C4-2B (cell line): ENCODE results near the gene TNS1.

Source experiments
- H3K27ac ChIP-seq: fragments of 450-650 bp; 2 replicates; pipeline ENCODE4 v1.5.1; 2017
- ZFX ChIP-seq: fragments of 450-650 bp; IDR thresholded peaks from 2 replicates; pipeline ENCODE4 v1.6.1; 2017
- TF ChIP-seq, protein P1 (sequence below): fragments of 450-650 bp; conservative IDR thresholded peaks from 2 replicates; pipeline ENCODE4 v1.5.1; 2017; ENCODE audit warnings: mild to moderate bottlenecking

TNS1 gene

DNA sequence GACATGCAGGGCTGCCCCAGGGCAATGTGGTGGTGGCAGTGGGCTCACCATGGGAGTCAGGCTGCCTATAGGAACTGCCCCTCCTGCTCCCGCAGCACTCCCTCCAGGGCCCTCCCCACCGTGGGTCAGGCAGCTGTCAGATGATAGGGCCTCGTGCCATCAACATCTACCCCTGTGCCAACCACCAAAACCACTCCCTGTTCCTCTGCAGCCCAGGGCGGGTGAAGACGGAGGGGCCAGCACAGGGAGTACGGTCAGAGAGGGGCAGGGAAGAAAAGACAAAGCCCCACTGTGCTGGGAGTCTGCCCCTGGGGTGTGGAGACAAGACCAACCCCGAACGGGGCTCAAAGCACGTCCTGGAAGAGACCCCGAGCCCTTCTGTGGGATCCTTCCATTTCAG, 97.4 kb downstream of the TNS1 start:
- no peak for TF ChIP-seq ZFX
- TF ChIP-seq, protein P1, sequence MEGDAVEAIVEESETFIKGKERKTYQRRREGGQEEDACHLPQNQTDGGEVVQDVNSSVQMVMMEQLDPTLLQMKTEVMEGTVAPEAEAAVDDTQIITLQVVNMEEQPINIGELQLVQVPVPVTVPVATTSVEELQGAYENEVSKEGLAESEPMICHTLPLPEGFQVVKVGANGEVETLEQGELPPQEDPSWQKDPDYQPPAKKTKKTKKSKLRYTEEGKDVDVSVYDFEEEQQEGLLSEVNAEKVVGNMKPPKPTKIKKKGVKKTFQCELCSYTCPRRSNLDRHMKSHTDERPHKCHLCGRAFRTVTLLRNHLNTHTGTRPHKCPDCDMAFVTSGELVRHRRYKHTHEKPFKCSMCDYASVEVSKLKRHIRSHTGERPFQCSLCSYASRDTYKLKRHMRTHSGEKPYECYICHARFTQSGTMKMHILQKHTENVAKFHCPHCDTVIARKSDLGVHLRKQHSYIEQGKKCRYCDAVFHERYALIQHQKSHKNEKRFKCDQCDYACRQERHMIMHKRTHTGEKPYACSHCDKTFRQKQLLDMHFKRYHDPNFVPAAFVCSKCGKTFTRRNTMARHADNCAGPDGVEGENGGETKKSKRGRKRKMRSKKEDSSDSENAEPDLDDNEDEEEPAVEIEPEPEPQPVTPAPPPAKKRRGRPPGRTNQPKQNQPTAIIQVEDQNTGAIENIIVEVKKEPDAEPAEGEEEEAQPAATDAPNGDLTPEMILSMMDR: no peak
- no peak overlapping the region for H3K27ac ChIP-seq

DNA sequence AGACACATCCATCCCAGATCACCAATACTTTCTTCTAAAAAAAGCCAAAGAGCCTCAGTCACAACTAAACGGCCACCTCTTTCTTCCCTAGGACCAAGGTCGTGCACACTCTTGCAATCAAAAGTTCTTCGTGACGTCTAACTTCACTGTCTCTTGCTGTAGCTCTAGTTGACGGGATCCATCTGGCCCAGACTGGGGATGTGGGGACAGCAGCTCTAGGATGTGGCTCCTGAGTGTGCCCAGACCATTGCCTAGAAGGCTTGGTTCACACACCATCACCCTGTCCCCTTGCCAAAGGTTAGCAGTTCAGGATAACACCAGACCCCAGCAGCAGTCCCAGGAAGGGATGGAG, 98.2 kb downstream of the TNS1 start:
- TF ChIP-seq, protein P1: no peak
- no peak for TF ChIP-seq ZFX
- H3K27ac ChIP-seq: no peak overlapping the region

DNA sequence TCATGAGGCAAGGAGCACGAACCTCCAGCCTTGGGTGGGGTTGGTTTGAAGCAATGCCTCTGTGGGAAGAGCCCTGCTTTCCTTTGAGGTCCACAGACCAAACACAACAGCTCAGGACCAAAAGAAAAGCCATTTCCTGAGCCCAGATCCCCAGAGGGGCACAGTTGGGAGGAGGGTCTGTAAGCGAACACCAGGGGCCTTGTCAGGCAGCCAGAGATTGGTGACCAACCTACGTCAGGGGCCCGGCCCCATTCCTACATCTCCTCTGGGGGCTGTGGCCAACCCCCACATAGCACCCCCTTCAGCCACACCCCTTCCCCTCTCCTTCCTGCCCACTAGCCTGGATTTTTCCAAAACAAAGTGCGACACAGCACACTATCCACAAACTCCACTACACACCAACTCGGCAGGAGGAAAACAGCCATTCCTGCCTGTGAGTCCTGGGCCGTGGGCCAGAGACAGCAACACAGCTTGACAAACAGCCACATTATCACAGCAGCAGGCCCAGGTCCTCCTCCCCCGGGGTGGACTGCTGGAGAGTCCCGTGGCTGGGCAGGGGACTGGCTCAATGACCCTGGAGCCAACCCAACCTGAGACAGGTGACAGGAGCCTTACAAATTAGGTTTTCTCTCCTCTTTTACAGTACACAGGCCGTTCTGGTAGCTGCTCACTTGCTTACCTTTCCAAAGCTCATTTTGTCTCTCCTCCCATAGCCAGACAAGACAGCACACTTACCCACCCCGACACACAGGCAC, 98.8 kb downstream of the TNS1 start:
- TF ChIP-seq, protein P1: no peak
- no peak for TF ChIP-seq ZFX
- H3K27ac ChIP-seq: no peak overlapping the region

DNA sequence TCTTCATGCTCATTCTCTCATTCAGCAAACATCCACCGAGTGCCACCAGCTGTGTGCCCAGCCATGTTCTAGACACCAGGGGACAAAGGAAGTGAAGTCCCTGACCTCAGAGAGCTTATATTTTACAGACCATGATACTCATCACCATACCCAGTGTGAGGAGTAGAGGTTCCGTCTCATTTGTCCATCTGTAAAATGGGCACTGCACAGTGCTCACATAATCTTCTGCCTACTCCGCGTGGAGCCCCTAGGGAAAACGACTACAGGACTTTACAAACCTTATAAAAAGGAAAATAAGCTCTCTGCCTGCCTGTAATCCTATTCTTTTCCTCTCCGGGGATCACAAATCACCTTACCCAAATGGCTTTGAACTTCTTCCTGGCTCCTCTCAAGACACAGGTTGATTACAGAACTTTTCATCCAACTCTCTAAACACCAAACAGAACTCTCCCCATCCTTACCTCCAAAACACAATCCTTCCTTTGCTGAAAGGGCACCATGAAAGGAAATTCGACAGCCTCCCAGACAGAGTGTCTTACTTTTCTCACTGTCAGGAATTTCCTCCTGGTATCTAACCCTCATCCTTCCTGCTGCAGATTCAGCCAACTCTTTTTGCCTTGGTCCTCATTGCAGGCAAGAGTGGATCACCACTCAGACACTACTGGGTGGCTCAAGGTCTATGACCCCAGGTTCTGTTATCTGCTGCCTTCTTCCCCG, 99.5 kb downstream of the TNS1 start:
- TF ChIP-seq, protein P1: no peak
- no peak for TF ChIP-seq ZFX
- H3K27ac ChIP-seq: no peak overlapping the region

DNA sequence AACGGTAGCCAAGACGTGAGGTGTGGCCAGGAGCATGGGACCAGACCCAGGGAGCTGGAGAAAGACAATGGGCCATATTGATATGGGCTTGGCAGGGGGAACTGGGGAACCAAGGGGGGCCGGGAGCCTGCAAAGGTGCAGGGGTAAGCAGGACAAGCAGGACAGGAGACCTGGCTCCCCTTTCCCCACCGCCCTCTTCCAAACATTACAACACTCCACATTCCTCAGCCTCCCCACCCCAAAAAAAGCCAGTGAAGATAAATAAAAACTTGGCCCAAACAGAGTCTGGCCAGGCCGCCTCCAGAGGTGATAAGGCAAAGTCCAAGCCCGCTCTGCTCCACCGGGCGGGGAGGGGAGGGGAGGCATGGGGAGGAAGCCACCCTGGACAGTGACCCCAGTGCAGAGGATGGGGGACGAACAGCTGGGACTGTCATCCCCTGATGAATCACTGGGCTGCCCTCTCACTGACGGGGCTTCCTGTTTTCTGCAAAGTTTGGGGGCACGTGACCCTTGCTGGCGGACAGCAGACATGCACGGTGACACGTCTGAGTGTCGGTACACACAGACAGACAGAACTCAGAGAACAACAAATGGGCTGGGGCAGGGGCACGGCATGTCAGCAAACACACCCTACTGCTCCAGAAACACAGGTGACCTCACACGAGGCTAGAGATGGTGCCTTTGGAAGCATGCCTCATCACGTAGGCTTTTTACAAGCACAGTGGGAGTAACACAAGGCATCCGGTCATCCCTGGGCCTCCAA, 100.2 kb downstream of the TNS1 start:
- TF ChIP-seq ZFX: no peak
- TF ChIP-seq, protein P1: no peak

DNA sequence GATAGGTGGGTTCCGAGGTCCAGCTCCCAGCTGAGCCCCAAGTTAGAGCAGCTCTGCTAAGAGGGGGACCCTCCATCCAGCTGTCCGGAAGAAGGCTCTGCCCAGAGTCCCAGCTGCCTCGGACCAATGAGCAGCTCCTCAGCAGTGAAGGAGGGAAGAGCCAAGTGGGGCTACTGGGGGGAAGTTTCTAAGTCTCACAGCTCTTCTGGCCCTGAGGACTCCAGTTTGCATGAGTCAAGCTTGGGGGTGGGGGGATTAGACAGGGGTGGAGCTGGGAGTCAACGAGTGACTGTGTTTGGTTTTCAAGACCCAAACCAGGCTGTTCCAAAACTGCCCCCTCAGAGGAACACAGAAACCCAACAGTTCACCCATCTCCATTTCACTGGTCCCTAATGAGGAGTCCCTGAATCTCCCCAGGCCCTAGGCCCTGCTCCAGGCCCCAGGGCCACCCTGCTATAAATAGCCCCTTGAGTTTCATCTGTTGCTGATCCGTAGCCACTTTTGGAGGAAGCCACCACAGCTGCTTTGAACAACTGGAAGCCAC, 100.9 kb downstream of the TNS1 start:
- H3K27ac ChIP-seq: no peak overlapping the region
- no peak for TF ChIP-seq ZFX
- TF ChIP-seq, protein P1: no peak

More for the DNA sequence above, 100.2 kb downstream of the TNS1 start:
- no peak overlapping the region for H3K27ac ChIP-seq

DNA sequence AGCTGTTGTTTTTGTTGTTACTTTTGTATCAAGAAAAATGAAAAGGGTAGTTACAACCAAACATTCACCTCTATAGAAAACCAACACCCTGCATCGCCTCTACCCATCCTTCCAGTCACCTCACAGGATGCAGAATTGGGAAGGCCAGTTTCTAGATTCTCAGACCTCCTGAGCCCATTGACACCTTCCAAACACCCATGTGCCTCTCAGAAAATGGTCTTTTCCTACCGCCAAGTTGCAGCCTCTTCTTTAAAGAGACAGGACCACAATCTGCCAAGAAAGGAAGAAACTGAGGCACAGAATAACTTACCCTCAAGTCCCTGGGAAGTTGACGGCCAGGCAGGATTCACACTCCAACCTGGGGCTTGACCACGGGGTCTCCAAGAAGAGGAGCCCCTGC, 101.4 kb downstream of the TNS1 start:
- TF ChIP-seq ZFX: no peak
- TF ChIP-seq, protein P1: no peak
- H3K27ac ChIP-seq: no peak overlapping the region
